Astrocyte (in vitro differentiated cells and primary cell): Measurements from ENCODE around the gene CYP46A1. TPM values are rescaled to one million over a fixed set of nuclear protein-coding genes. Genes with fewer than 3 reads are reported as not detected.

Experiments
- DNase-seq: peaks from one replicate; pipeline ENCODE4 v3.0.0-alpha.2; 2010; ENCODE audit warnings: low read depth
- FAIRE-seq: peaks from 2 replicates; lab custom pipeline; 2011; peaks lifted over from hg19 to GRCh38; lab: Jason Lieb, UNC
- H2AFZ ChIP-seq: 2 replicates; pipeline ENCODE4 v1.6.0; 2012; ENCODE audit warnings: low read depth, low read length, inconsistent platforms
- H3K27ac ChIP-seq: 2 replicates; pipeline ENCODE4 v1.5.1; 2011; ENCODE audit warnings: low read depth, low read length, inconsistent platforms
- H3K27me3 ChIP-seq: 2 replicates; pipeline ENCODE4 v1.6.0; 2011; ENCODE audit warnings: low read length, inconsistent platforms; ENCODE audit not compliant: insufficient read depth
- H3K36me3 ChIP-seq: 2 replicates; pipeline ENCODE4 v1.5.1; 2011; ENCODE audit warnings: low read length, inconsistent platforms; ENCODE audit not compliant: insufficient read depth
- H3K4me1 ChIP-seq: 2 replicates; pipeline ENCODE4 v1.5.1; 2011; ENCODE audit warnings: low read length, inconsistent platforms; ENCODE audit not compliant: insufficient read depth
- H3K4me2 ChIP-seq: 2 replicates; pipeline ENCODE4 v1.6.0; 2012; ENCODE audit warnings: low read length, inconsistent platforms
- H3K4me3 ChIP-seq: 2 replicates; pipeline ENCODE4 v1.5.1; 2011; ENCODE audit warnings: low read depth, mild to moderate bottlenecking, low read length, inconsistent platforms; ENCODE audit not compliant: insufficient read depth
- H3K79me2 ChIP-seq: 2 replicates; pipeline ENCODE4 v1.6.0; 2012; ENCODE audit warnings: mild to moderate bottlenecking, low read length, inconsistent platforms; ENCODE audit not compliant: insufficient read depth
- H3K9ac ChIP-seq: 2 replicates; pipeline ENCODE4 v1.6.0; 2012; ENCODE audit warnings: mild to moderate bottlenecking, low read length, inconsistent platforms
- H3K9me3 ChIP-seq: 2 replicates; pipeline ENCODE4 v1.5.1; 2012; ENCODE audit warnings: low read depth, mild to moderate bottlenecking, low read length, inconsistent platforms; ENCODE audit not compliant: insufficient read depth
- H4K20me1 ChIP-seq: 2 replicates; pipeline ENCODE4 v1.6.0; 2012; ENCODE audit warnings: low read length, inconsistent platforms; ENCODE audit not compliant: insufficient read depth
- H3K27ac Mint-ChIP-seq: one replicate; pipeline ENCODE4 v1.8.0; 2021; ENCODE audit warnings: mild to moderate bottlenecking, mixed read lengths; ENCODE audit not compliant: unreplicated experiment
- H3K27me3 Mint-ChIP-seq: one replicate; pipeline ENCODE4 v1.8.0; 2021; ENCODE audit warnings: low read depth, mixed read lengths; ENCODE audit not compliant: unreplicated experiment
- H3K36me3 Mint-ChIP-seq: one replicate; pipeline ENCODE4 v1.8.0; 2021; ENCODE audit warnings: low read depth, mixed read lengths; ENCODE audit not compliant: unreplicated experiment
- H3K4me1 Mint-ChIP-seq: one replicate; pipeline ENCODE4 v1.8.0; 2021; ENCODE audit warnings: low read depth, mixed read lengths; ENCODE audit not compliant: unreplicated experiment
- H3K4me3 Mint-ChIP-seq: one replicate; pipeline ENCODE4 v1.8.0; 2021; ENCODE audit warnings: mild to moderate bottlenecking, moderate library complexity, mixed read lengths; ENCODE audit not compliant: unreplicated experiment
- H3K9me3 Mint-ChIP-seq: one replicate; pipeline ENCODE4 v1.8.0; 2021; ENCODE audit warnings: mild to moderate bottlenecking, mixed read lengths; ENCODE audit not compliant: unreplicated experiment
- EZH2 ChIP-seq: IDR thresholded peaks from 2 replicates; pipeline ENCODE4 v1.6.1; 2012; ENCODE audit warnings: mild to moderate bottlenecking, low read length, inconsistent platforms; ENCODE audit not compliant: insufficient read depth
- total RNA-seq: library from RNA; stranded (reverse); gene quantifications from 2 replicates; pipeline ENCODE4 v1.2.1, GENCODE V29; 2021
- TF ChIP-seq, protein P1 (sequence below): IDR thresholded peaks from 2 replicates; pipeline ENCODE4 v1.5.1; 2011; ENCODE audit warnings: low read depth, mild to moderate bottlenecking, inconsistent platforms, low read length, moderate library complexity; ENCODE audit not compliant: insufficient read depth

The CYP46A1 gene
- total RNA-seq, 1 donor from 2014 or later: 0.52 TPM

DNA sequence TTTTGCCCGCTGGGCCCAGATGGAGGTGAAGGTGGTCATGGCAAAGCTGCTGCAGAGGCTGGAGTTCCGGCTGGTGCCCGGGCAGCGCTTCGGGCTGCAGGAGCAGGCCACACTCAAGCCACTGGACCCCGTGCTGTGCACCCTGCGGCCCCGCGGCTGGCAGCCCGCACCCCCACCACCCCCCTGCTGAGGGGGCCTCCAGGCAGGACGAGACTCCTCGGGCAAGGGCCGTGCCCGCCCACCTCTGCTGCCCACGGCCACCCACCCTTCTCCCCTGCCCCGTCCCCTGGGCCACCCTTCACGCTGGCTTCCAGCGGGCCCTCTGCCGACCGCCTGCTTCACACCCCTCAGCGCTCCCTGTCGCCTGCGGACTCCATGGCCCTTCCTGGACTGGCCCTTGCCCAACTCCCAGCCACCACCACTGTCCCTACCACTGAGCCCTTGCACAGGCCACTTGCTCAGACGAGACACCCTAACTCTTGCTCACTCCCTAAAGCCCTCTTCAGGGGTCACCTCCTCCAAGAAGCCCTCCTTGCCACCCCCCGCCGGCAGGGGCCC is 42.5 kb downstream of the CYP46A1 start:
- Histone ChIP-seq H4K20me1 (no peaks in the 10 kb centered on the region), H3K9ac (no peak overlapping the region), H3K4me2 (no peak overlapping the region), H3K27ac (no peak overlapping the region), H3K9me3 (no peaks in the 10 kb centered on the region), H3K4me3 (no peak overlapping the region), H3K27me3 (peaks cover 8% of the 10 kb centered on the region), H3K4me1 (peaks cover 3% of the 10 kb centered on the region), H2AFZ (no peak overlapping the region), H3K79me2 (no peaks in the 10 kb centered on the region), H3K36me3 (no peaks in the 10 kb centered on the region)
- no peak for FAIRE-seq
- no peak for DNase-seq
- Mint-ChIP-seq H3K9me3 (no peaks in the 10 kb centered on the region), H3K4me3 (no peak overlapping the region), H3K27ac (no peak overlapping the region), H3K36me3 (no peaks in the 10 kb centered on the region), H3K4me1 (no peaks in the 10 kb centered on the region), H3K27me3 (peaks cover 36% of the 10 kb centered on the region)
- TF ChIP-seq EZH2: no peak
- TF ChIP-seq, protein P1, sequence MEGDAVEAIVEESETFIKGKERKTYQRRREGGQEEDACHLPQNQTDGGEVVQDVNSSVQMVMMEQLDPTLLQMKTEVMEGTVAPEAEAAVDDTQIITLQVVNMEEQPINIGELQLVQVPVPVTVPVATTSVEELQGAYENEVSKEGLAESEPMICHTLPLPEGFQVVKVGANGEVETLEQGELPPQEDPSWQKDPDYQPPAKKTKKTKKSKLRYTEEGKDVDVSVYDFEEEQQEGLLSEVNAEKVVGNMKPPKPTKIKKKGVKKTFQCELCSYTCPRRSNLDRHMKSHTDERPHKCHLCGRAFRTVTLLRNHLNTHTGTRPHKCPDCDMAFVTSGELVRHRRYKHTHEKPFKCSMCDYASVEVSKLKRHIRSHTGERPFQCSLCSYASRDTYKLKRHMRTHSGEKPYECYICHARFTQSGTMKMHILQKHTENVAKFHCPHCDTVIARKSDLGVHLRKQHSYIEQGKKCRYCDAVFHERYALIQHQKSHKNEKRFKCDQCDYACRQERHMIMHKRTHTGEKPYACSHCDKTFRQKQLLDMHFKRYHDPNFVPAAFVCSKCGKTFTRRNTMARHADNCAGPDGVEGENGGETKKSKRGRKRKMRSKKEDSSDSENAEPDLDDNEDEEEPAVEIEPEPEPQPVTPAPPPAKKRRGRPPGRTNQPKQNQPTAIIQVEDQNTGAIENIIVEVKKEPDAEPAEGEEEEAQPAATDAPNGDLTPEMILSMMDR: no peak

DNA sequence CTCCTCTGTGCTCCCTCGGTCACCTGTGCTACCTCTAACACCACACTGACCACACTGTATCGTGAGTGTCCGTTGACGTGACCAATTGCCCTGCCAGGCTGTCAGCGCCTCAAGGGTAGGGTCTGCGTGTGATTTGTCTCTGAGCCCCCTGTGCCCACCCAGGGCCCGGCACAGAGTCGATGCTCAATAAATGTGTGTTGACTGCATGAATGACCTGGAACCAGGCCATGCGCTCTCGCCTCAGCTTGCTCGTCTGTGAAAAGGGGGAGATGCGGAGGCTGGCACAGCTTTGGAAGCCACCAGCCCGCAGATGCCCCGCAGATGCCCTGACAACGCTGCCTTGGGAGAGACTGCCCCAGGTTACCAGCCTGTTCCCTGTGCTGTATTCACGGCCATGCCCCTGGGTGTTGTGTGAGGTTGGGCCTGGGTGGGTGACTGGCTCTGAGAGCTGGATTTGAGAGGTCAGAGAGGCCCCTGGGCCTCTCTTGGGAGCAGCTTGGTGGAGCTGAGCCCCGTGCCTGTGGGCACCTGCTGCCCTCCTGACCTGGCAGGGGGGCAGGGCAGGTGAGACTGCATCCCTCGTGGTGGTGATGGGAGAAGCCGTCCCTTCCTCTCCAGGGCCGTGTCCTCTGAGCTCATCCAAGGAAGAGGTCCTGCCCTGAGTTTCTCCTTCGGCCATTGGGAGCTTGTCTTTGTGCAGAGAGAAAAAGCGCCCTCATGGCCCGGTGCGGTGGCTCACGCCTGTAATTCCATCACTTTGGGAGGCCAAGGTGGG is 43.2 kb downstream of the CYP46A1 start:
- H3K27ac Mint-ChIP-seq: no peak overlapping the region
- Histone ChIP-seq H2AFZ (no peak overlapping the region), H3K9ac (no peak overlapping the region), H3K79me2 (no peaks in the 10 kb centered on the region), H3K4me2 (no peak overlapping the region), H3K27me3 (peaks cover 7% of the 10 kb centered on the region), H3K4me1 (peaks cover 3% of the 10 kb centered on the region), H3K9me3 (no peaks in the 10 kb centered on the region), H3K27ac (no peak overlapping the region), H3K4me3 (no peak overlapping the region), H3K36me3 (no peaks in the 10 kb centered on the region), H4K20me1 (no peaks in the 10 kb centered on the region)
- FAIRE-seq (no peak), DNase-seq (no peak)
- H3K27me3 Mint-ChIP-seq: peaks cover 36% of the 10 kb centered on the region
- no peak overlapping the region for H3K4me3 Mint-ChIP-seq
- TF ChIP-seq, protein P1: no peak
- TF ChIP-seq EZH2: no peak
- no peaks in the 10 kb centered on the region for H3K9me3 Mint-ChIP-seq
- no peaks in the 10 kb centered on the region for H3K36me3 Mint-ChIP-seq
- no peaks in the 10 kb centered on the region for H3K4me1 Mint-ChIP-seq
